NT2/D1 (cell line): Measurements from ENCODE around the gene DENND6B.

Experiments used
- SUZ12 ChIP-seq: IDR thresholded peaks from 2 replicates; pipeline ENCODE4 v1.6.1; 2011; ENCODE audit not compliant: insufficient read length, insufficient read depth; ENCODE audit errors: extremely low read depth
- ZNF274 ChIP-seq: IDR thresholded peaks from 2 replicates; pipeline ENCODE4 v1.6.1; 2011; ENCODE audit warnings: mild to moderate bottlenecking, low read depth, low read length

DNA sequence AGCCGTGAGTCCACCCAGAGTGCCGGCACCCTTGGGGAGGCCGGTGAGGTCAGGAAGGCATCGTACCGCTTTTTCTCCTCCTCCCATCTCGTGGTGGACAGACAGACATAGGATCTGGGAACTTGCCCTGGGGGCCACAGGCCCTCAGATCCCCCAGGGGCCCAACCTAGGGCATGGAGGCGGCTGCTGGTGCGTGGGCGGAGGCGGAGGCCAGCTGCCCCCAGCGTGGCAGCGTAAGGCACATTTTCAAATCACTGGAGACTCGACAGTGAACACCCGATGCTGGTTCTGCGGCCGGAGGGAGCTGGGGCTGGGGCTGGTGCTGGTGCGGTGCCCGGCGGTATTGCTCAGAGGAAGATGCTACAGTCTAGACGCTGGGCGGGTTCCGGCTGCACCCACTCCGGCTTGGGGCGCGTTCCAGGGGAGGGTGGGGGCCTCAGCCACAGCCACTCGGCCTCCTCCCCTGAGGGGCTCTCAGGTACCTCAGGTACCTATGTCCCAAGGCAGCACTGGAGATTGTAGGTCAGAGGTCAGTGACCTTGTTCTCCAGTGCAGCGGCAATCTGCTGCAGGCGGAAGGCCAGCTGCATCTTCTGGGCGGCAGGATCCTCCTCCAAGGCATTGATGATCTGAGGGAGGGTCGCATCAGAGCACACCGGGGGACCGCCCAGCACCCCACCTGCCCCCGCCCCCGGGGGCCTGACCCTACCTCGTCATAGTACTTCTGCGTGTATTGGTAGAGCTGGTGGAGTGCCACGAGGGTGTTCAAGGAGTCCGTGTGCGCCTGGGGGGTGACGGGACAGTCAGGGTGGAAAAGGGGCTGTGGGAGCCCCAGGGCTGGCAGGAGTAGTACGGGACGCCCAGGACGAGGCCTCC, 51.4 kb downstream of the DENND6B start:
- TF ChIP-seq ZNF274: no peak
- no peak for TF ChIP-seq SUZ12
